WTC11 (cell line): ENCODE data around the gene ZDHHC14. TPM values are rescaled to one million over a fixed set of nuclear protein-coding genes. Genes with fewer than 3 reads are reported as not detected.

Experiments
- ATAC-seq: fragments of 200-7000 bp; cut with Tn5 transposase; 2 replicates; pipeline ENCODE4 v1.10.0; 2021; ENCODE audit warnings: mild to moderate bottlenecking, moderate library complexity
- CTCF ChIA-PET: fragments of 300-600 bp; sonication (Branson Sonifier 250); formaldehyde crosslinking; loops from one replicate; lab custom pipeline; 2021; ENCODE audit warnings: antibody characterized with exemption; lab: Charles Lee
- POLR2A ChIA-PET: fragments of 350-600 bp; sonication (Branson Sonifier 250); formaldehyde crosslinking; loops from one replicate; lab custom pipeline; 2021; ENCODE audit warnings: antibody characterized with exemption; lab: Charles Lee
- DNase-seq: peaks from one replicate; pipeline ENCODE4 v3.0.0; 2021; ENCODE audit warnings: low spot score
- H3K27ac Mint-ChIP-seq: 2 replicates; pipeline ENCODE4 v1.8.0; 2021; ENCODE audit warnings: mixed read lengths
- H3K27me3 Mint-ChIP-seq: 2 replicates; pipeline ENCODE4 v1.8.0; 2021; ENCODE audit warnings: low read depth, mild to moderate bottlenecking, moderate library complexity, mixed read lengths
- H3K36me3 Mint-ChIP-seq: 2 replicates; pipeline ENCODE4 v1.8.0; 2021; ENCODE audit warnings: mixed read lengths
- H3K4me1 Mint-ChIP-seq: 2 replicates; pipeline ENCODE4 v1.8.0; 2022; ENCODE audit warnings: mixed read lengths
- H3K4me3 Mint-ChIP-seq: 2 replicates; pipeline ENCODE4 v1.8.0; 2021; ENCODE audit warnings: mild to moderate bottlenecking, moderate library complexity, mixed read lengths
- H3K9me3 Mint-ChIP-seq: 2 replicates; pipeline ENCODE4 v1.8.0; 2021; ENCODE audit warnings: mixed read lengths
- CBFB ChIP-seq: sonication (generic); formaldehyde crosslinking; IDR thresholded peaks from 2 replicates; pipeline ENCODE4 v1.8.1; 2022; ENCODE audit warnings: mild to moderate bottlenecking, low read depth, missing genetic modification reagents
- FOXP1 ChIP-seq: sonication (generic); formaldehyde crosslinking; IDR thresholded peaks from 2 replicates; pipeline ENCODE4 v1.8.0; 2022; ENCODE audit warnings: missing genetic modification reagents, mild to moderate bottlenecking, moderate library complexity, borderline replicate concordance
- GTF2I ChIP-seq: fragments of 250-450 bp; sonication (Bioruptor Pico); conservative IDR thresholded peaks from 2 replicates; pipeline ENCODE4 v1.4.0; 2021; ENCODE audit warnings: mild to moderate bottlenecking
- JUN ChIP-seq: sonication (generic); formaldehyde crosslinking; IDR thresholded peaks from 2 replicates; pipeline ENCODE4 v1.8.0; 2023; ENCODE audit warnings: mild to moderate bottlenecking, missing genetic modification reagents
- KAT7 ChIP-seq: sonication (generic); formaldehyde crosslinking; IDR thresholded peaks from 2 replicates; pipeline ENCODE4 v1.8.1; 2023; ENCODE audit warnings: missing genetic modification reagents, mild to moderate bottlenecking, borderline replicate concordance
- NFATC4 ChIP-seq: fragments of 250-450 bp; sonication (Bioruptor Pico); IDR thresholded peaks from 2 replicates; pipeline ENCODE4 v1.9.0; 2021; ENCODE audit warnings: mild to moderate bottlenecking
- NR3C1 ChIP-seq: sonication (generic); formaldehyde crosslinking; conservative IDR thresholded peaks from 2 replicates; pipeline ENCODE4 v1.8.1; 2023; ENCODE audit warnings: low read depth, mild to moderate bottlenecking, missing genetic modification reagents
- OVOL2 ChIP-seq: fragments of 250-450 bp; sonication (Bioruptor Pico); IDR thresholded peaks from 2 replicates; pipeline ENCODE4 v1.9.0; 2021; ENCODE audit warnings: mild to moderate bottlenecking, borderline replicate concordance
- SP1 ChIP-seq: sonication (generic); formaldehyde crosslinking; conservative IDR thresholded peaks from 2 replicates; pipeline ENCODE4 v1.8.1; 2022; ENCODE audit warnings: missing genetic modification reagents
- TCF7 ChIP-seq: sonication (generic); formaldehyde crosslinking; IDR thresholded peaks from 2 replicates; pipeline ENCODE4 v1.8.0; 2022; ENCODE audit warnings: mild to moderate bottlenecking, low read depth, missing genetic modification reagents, moderate library complexity
- TEAD4 ChIP-seq: sonication (generic); formaldehyde crosslinking; IDR thresholded peaks from 2 replicates; pipeline ENCODE4 v1.8.0; 2022; ENCODE audit warnings: mild to moderate bottlenecking, missing genetic modification reagents
- TP53 ChIP-seq: sonication (generic); formaldehyde crosslinking; IDR thresholded peaks from 2 replicates; pipeline ENCODE4 v1.8.1; 2023; ENCODE audit warnings: mild to moderate bottlenecking, missing genetic modification reagents
- ZNF219 ChIP-seq: sonication (generic); formaldehyde crosslinking; IDR thresholded peaks from 2 replicates; pipeline ENCODE4 v1.8.0; 2023; ENCODE audit warnings: missing genetic modification reagents, mild to moderate bottlenecking, borderline replicate concordance
- ZNF232 ChIP-seq: sonication (generic); formaldehyde crosslinking; IDR thresholded peaks from 2 replicates; pipeline ENCODE4 v1.8.0; 2022; ENCODE audit warnings: mild to moderate bottlenecking, missing genetic modification reagents
- ZNF396 ChIP-seq: fragments of 250-450 bp; sonication (Bioruptor Pico); IDR thresholded peaks from 2 replicates; pipeline ENCODE4 v1.8.0; 2021; ENCODE audit warnings: mild to moderate bottlenecking, moderate library complexity, borderline replicate concordance
- ZNF423 ChIP-seq: fragments of 250-450 bp; sonication (Bioruptor Pico); IDR thresholded peaks from 2 replicates; pipeline ENCODE4 v2.1.2; 2022; ENCODE audit warnings: mild to moderate bottlenecking, moderate library complexity
- ZNF671 ChIP-seq: fragments of 250-450 bp; sonication (Bioruptor Pico); IDR thresholded peaks from 2 replicates; pipeline ENCODE4 v1.8.0; 2021; ENCODE audit warnings: mild to moderate bottlenecking
- total RNA-seq: library from RNA; stranded (reverse); gene quantifications from 3 replicates; pipeline ENCODE4 v1.2.3, GENCODE V29; 2021
- TF ChIP-seq, protein P1 (sequence below): sonication (generic); formaldehyde crosslinking; IDR thresholded peaks from 2 replicates; pipeline ENCODE4 v1.8.0; 2023; ENCODE audit warnings: missing genetic modification reagents
- TF ChIP-seq, protein P2 (sequence below): sonication (generic); formaldehyde crosslinking; IDR thresholded peaks from 2 replicates; pipeline ENCODE4 v1.8.0; 2022; ENCODE audit warnings: mild to moderate bottlenecking, missing genetic modification reagents
- TF ChIP-seq, protein P3 (sequence below): sonication (generic); formaldehyde crosslinking; IDR thresholded peaks from 2 replicates; pipeline ENCODE4 v1.8.0; 2022; ENCODE audit warnings: mild to moderate bottlenecking, missing genetic modification reagents
- TF ChIP-seq, protein P4 (sequence below): sonication (generic); formaldehyde crosslinking; IDR thresholded peaks from 2 replicates; pipeline ENCODE4 v1.8.1; 2023; ENCODE audit warnings: mild to moderate bottlenecking, missing genetic modification reagents
- TF ChIP-seq, protein P5 (sequence below): sonication (generic); formaldehyde crosslinking; conservative IDR thresholded peaks from 2 replicates; pipeline ENCODE4 v1.8.1; 2022; ENCODE audit warnings: mild to moderate bottlenecking, missing genetic modification reagents
- TF ChIP-seq, protein P6 (sequence below): sonication (generic); formaldehyde crosslinking; IDR thresholded peaks from 2 replicates; pipeline ENCODE4 v1.8.0; 2022; ENCODE audit warnings: missing genetic modification reagents
- TF ChIP-seq, protein P7 (sequence below): sonication (generic); formaldehyde crosslinking; IDR thresholded peaks from 2 replicates; pipeline ENCODE4 v1.8.1; 2023; ENCODE audit warnings: mild to moderate bottlenecking, missing genetic modification reagents, moderate library complexity

The ZDHHC14 gene
- total RNA-seq, 1 experiment from 2014 or later: 6.6 TPM

DNA sequence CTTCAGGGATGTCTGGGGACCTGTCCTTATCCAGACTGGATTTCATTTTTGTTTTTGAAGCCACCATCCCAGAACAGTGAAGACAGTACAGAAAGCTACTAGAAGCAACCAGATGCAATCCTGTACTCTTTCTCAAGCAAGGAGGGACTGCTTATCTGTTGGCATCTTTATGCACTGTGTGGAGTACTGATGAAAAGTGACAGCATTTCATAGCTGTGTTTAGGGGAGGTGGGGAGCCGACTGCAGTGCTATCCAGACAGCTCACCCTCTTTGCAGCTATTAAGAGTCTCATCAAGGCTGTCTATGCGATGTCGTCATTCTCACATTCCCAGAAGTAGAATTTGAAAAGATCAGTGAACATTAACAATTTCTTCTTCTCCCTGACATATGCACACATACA is 5.5 kb downstream of the ZDHHC14 start (continued):
- TF ChIP-seq, protein P1, sequence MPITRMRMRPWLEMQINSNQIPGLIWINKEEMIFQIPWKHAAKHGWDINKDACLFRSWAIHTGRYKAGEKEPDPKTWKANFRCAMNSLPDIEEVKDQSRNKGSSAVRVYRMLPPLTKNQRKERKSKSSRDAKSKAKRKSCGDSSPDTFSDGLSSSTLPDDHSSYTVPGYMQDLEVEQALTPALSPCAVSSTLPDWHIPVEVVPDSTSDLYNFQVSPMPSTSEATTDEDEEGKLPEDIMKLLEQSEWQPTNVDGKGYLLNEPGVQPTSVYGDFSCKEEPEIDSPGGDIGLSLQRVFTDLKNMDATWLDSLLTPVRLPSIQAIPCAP (CRISPR knock-in tag): no peak
- TF ChIP-seq NR3C1 (CRISPR knock-in tag) (no peak), SP1 (CRISPR knock-in tag) (no peak), KAT7 (CRISPR knock-in tag) (no peak)

DNA sequence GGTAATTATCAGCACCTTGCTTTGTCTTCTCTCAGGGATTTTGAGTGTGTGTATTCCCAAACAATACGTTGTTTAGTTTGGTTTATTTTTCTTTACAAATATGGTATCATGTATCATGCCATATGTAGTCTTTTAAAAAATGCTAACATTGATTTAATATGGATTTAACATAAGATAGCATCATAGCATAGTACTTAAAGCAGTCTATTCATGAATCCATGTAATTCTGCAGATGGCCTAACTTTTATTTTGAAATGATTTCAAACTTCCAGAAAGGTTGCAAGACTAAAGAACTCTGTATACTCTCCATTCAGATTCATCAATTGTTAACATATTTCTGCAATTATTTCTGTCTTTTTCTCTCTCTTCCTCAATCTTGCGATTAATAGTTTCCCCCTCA is 7.9 kb downstream of the ZDHHC14 start:
- no peak for TF ChIP-seq KAT7 (CRISPR knock-in tag)
- no peak for TF ChIP-seq TEAD4
- no peak for TF ChIP-seq GTF2I (CRISPR knock-in tag)
- no peak for TF ChIP-seq FOXP1
- no peak for TF ChIP-seq TCF7
- H3K9me3 Mint-ChIP-seq: peaks cover 25% of the 10 kb centered on the region
- DNase-seq (no peak), ATAC-seq (no peak)
- CTCF ChIA-PET: no interaction called here
- peaks cover 15% of the 10 kb centered on the region for H3K4me1 Mint-ChIP-seq
- no peak overlapping the region for H3K27ac Mint-ChIP-seq
- H3K27me3 Mint-ChIP-seq: no peaks in the 10 kb centered on the region; the same call in 1 of the 2 replicates
- H3K4me3 Mint-ChIP-seq: no peak overlapping the region
- H3K36me3 Mint-ChIP-seq: peaks cover 25% of the 10 kb centered on the region
- POLR2A ChIA-PET: no interaction called here

DNA sequence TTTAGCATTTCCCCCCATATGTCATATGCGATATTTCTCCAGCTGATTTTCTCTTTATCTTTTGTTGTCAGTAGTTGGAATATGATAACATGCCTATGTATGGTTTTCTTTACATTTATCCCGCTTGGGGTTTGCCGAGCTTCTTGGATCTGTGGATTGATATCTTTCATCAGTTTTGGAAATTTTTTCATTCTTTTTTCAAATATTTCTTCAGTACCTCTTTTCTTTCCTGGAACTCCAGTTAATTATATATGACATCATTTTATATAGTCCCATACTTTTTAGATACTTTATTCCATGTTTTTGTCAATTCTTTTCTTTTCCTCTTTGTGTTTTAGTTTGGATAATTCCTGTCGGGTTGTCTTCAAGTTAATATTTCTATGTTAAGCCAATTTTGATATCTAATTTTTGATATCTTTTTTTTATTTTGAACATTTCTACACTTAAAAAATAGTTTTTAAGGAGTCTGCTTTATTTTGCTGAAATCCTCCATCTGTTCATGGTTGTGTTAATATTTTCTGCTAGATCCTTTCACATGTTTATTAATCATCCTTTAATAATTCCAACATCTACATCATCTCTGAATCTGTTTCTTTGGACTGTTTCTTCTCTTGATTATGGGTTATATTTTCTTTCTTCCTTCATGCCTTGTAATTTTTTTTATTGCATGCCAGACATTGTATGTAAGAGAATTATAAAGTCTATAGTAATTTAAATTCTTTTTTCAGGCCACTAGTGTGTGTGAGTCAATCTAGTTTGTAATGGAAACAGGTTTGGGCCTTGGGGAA is 9.5 kb downstream of the ZDHHC14 start:
- Mint-ChIP-seq H3K27me3 (no peaks in the 10 kb centered on the region; the same call in 1 of the 2 replicates), H3K4me1 (peaks cover 15% of the 10 kb centered on the region), H3K27ac (no peak overlapping the region), H3K9me3 (peaks cover 25% of the 10 kb centered on the region), H3K36me3 (peaks cover 27% of the 10 kb centered on the region), H3K4me3 (no peak overlapping the region)
- no peak for ATAC-seq
- TF ChIP-seq, protein P2, sequence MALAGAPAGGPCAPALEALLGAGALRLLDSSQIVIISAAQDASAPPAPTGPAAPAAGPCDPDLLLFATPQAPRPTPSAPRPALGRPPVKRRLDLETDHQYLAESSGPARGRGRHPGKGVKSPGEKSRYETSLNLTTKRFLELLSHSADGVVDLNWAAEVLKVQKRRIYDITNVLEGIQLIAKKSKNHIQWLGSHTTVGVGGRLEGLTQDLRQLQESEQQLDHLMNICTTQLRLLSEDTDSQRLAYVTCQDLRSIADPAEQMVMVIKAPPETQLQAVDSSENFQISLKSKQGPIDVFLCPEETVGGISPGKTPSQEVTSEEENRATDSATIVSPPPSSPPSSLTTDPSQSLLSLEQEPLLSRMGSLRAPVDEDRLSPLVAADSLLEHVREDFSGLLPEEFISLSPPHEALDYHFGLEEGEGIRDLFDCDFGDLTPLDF (CRISPR knock-in tag): no peak
- TF ChIP-seq, protein P1 (CRISPR knock-in tag): no peak
- TF ChIP-seq JUN: no peak
- TF ChIP-seq ZNF423 (CRISPR knock-in tag): no peak
- no peak for TF ChIP-seq ZNF671
- TF ChIP-seq, protein P3, sequence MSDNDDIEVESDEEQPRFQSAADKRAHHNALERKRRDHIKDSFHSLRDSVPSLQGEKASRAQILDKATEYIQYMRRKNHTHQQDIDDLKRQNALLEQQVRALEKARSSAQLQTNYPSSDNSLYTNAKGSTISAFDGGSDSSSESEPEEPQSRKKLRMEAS (CRISPR knock-in tag): no peak
- no peak for TF ChIP-seq ZNF219 (CRISPR knock-in tag)
- TF ChIP-seq CBFB (CRISPR knock-in tag): no peak
- no peak for TF ChIP-seq ZNF396 (CRISPR knock-in tag)
- TF ChIP-seq, protein P4, sequence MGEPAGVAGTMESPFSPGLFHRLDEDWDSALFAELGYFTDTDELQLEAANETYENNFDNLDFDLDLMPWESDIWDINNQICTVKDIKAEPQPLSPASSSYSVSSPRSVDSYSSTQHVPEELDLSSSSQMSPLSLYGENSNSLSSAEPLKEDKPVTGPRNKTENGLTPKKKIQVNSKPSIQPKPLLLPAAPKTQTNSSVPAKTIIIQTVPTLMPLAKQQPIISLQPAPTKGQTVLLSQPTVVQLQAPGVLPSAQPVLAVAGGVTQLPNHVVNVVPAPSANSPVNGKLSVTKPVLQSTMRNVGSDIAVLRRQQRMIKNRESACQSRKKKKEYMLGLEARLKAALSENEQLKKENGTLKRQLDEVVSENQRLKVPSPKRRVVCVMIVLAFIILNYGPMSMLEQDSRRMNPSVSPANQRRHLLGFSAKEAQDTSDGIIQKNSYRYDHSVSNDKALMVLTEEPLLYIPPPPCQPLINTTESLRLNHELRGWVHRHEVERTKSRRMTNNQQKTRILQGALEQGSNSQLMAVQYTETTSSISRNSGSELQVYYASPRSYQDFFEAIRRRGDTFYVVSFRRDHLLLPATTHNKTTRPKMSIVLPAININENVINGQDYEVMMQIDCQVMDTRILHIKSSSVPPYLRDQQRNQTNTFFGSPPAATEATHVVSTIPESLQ: no peak
- no peak for TF ChIP-seq ZNF232 (CRISPR knock-in tag)
- no peak for TF ChIP-seq NFATC4 (CRISPR knock-in tag)
- TF ChIP-seq, protein P5, sequence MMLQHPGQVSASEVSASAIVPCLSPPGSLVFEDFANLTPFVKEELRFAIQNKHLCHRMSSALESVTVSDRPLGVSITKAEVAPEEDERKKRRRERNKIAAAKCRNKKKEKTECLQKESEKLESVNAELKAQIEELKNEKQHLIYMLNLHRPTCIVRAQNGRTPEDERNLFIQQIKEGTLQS: no peak
- TF ChIP-seq TP53 (CRISPR knock-in tag): no peak
- no peak for TF ChIP-seq OVOL2 (CRISPR knock-in tag)
- TF ChIP-seq, protein P6, sequence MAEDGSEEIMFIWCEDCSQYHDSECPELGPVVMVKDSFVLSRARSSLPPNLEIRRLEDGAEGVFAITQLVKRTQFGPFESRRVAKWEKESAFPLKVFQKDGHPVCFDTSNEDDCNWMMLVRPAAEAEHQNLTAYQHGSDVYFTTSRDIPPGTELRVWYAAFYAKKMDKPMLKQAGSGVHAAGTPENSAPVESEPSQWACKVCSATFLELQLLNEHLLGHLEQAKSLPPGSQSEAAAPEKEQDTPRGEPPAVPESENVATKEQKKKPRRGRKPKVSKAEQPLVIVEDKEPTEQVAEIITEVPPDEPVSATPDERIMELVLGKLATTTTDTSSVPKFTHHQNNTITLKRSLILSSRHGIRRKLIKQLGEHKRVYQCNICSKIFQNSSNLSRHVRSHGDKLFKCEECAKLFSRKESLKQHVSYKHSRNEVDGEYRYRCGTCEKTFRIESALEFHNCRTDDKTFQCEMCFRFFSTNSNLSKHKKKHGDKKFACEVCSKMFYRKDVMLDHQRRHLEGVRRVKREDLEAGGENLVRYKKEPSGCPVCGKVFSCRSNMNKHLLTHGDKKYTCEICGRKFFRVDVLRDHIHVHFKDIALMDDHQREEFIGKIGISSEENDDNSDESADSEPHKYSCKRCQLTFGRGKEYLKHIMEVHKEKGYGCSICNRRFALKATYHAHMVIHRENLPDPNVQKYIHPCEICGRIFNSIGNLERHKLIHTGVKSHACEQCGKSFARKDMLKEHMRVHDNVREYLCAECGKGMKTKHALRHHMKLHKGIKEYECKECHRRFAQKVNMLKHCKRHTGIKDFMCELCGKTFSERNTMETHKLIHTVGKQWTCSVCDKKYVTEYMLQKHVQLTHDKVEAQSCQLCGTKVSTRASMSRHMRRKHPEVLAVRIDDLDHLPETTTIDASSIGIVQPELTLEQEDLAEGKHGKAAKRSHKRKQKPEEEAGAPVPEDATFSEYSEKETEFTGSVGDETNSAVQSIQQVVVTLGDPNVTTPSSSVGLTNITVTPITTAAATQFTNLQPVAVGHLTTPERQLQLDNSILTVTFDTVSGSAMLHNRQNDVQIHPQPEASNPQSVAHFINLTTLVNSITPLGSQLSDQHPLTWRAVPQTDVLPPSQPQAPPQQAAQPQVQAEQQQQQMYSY (CRISPR knock-in tag): no peak
- TF ChIP-seq, protein P7, sequence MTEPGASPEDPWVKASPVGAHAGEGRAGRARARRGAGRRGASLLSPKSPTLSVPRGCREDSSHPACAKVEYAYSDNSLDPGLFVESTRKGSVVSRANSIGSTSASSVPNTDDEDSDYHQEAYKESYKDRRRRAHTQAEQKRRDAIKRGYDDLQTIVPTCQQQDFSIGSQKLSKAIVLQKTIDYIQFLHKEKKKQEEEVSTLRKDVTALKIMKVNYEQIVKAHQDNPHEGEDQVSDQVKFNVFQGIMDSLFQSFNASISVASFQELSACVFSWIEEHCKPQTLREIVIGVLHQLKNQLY (CRISPR knock-in tag): no peak
- TF ChIP-seq KAT7 (CRISPR knock-in tag): no peak
- ChIA-PET POLR2A (no interaction called here), CTCF (no interaction called here)
- DNase-seq: no peak
